GM18526 (cell line): ENCODE measurements around the gene COG2.

Experiments used
- POLR2A ChIP-seq: IDR thresholded peaks from 3 replicates; pipeline ENCODE4 v1.6.1; 2011; ENCODE audit not compliant: insufficient read length; ENCODE audit errors: extremely low read depth

Gene COG2

GRCh38 chr1:230713547-230713914 lies 71.2 kb downstream of the COG2 start:
- no peak for TF ChIP-seq POLR2A

GRCh38 chr1:230713915-230714764 lies 71.9 kb downstream of the COG2 start, which contains the start of gene AGT:
Gene AGT, minus strand, starts transcription at chr1:230714122. Its CDS starts 3,299 bp downstream, at chr1:230710823.
- TF ChIP-seq POLR2A: no peak

DNA sequence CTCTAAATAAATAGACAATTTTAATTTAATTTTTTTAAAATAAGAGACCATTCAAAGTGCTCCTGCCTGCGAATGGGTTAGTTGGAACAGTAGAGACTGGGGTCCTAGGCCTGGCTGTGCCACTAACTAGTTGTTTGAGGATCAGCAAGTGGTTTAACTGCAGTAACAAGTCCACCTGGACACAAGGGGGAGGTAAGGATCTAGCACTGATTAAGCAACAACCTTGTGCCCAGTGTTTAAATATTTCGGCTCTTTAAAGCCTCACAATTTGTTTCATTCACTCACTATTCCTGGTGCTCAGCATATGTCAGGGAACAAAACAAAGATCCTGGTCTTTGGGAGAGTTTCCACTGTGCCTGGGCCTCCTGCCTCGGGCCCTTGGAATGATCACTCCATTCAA lies 73.2 kb downstream of the COG2 start:
- TF ChIP-seq POLR2A: no peak

GRCh38 chr1:230717251-230717650 lies 75.0 kb downstream of the COG2 start:
- TF ChIP-seq POLR2A: no peak

- no peak for TF ChIP-seq POLR2A
Measured at GRCh38 chr1:230725256-230726012, 83.2 kb downstream of the COG2 start.

DNA sequence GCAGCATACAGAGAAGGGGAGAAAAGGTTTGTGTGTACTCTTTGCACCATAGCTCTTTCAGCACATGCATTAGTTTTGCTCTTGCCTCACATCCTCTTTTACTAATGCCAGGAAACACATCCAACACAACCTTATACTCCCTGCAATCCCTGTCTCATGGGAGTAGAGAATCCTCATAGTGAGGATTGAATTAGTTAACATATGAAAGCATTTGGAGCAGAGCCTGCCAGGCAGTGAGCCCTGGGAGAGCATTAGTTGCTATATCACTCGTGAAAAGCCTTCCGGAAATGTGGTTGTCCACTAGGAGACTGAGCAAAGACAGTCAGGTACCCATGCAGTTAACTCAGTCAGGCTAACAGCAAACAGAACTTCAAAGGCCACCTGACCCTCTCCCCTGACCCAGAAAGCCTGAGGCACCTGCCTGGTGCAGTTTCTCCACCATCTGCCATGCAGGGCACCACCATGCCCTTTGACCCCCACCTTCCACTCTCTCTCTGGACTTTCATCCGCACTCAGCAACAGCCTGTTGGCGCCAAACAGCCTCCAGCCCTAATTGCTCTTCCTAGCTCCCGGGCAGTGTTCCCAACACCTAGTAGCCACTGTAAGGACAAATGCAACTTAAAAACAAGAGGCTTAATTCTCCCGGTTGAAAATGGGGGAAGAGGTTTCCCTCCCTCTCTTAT lies 86.6 kb downstream of the COG2 start:
- no peak for TF ChIP-seq POLR2A

- TF ChIP-seq POLR2A: no peak
Measured at GRCh38 chr1:230730977-230731376, 88.7 kb downstream of the COG2 start.

GRCh38 chr1:230735447-230735846 lies 93.2 kb downstream of the COG2 start:
- no peak for TF ChIP-seq POLR2A

DNA sequence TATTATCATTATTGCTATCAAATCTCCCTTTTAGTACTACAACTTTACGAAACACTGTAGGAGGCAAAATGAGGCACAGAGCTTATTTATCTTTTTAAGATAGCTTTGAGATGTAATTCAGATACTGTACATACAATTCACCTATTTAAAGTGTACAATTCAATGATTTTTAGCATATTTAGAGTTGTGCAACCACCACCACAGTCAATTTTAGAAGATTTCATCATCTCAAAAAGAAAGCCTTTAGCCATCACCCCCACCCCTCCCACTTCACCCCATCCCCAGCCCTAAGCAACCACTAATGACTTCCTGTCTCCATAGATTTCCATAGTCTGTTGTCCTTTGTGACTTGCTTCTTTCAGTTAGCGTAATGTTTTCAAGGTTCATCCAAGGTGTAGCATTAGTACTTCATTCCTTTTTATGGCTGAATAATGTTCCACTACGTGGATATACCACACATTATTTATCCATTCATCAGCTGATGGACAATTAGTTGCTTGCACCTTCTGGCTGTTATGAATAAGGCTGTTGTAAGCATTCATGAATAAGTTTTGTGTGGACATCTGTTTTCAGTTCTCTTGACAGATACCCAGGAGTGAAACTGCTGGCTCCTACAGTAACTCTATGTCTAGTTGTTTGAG lies 95.5 kb downstream of the COG2 start:
- no peak for TF ChIP-seq POLR2A

DNA sequence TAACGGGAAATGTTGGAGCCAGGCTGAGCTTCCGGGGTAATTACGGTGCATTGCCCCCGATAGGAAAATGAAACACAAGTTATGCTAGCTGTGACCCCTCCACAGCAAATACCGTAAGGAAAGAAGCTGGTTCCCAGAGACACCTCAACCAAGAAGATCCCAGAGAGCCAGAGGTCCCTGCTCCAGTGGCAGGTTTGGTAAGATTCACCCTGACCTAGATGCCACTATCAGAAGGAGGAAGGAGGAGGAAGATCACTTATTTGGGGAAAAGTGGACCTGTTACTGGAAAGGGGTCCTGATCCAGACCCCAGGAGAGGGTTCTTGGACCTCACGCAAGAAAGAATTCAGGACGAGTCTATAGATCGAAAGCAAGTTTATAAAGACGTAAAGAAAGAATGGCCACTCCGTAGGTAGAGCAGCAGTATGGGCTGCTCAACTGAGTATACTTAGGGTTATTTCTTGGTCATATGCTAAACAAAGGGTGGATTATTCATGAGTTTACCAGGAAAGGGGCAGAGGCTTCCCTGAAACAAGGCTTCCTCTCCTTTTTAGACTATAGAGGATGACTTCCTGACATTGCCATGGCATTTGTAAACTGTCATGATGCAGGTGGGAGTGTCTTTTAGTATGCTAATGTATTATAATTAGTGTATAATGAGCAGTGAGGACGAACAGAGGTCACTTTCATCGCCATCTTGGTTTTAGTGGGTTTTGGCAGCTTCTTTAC lies 97.4 kb downstream of the COG2 start:
- no peak for TF ChIP-seq POLR2A
